HepG2 (cell line): Measurements from ENCODE around the gene CNRIP1. TPM values are rescaled to one million over a fixed set of nuclear protein-coding genes. Genes with fewer than 3 reads are reported as not detected.
A peak's percentile ranks its signal among the peaks of the same experiment; 100 is the strongest.

Experiments used
- ATAC-seq: fragments of 200-7000 bp; cut with Tn5 transposase; 3 replicates; pipeline ENCODE4 v1.9.1; 2020; ENCODE audit warnings: mild to moderate bottlenecking, moderate library complexity
- BruUV-seq: library from RNA; stranded (reverse); fragments of 400-500 nt; replicated peaks from 2 replicates; lab custom pipeline; 2021; lab: Mats Ljungman, UMichigan
- CTCF ChIA-PET: fragments of 300-600 bp; formaldehyde crosslinking; extraction: SDS; loops from one replicate; lab custom pipeline; 2021; ENCODE audit warnings: low total read pairs, inconsistent platforms, low intra/inter-chr PET ratio; lab: Yijun Ruan, JAX
- POLR2A ChIA-PET: fragments of 350-600 bp; sonication (Branson Sonifier 250); formaldehyde crosslinking; loops from one replicate; lab custom pipeline; 2020; ENCODE audit warnings: antibody characterized with exemption, inconsistent platforms; lab: Yijun Ruan, JAX
- DNase-seq: peaks from one replicate; pipeline ENCODE4 v3.0.0-alpha.2; 2015; ENCODE audit warnings: low spot score
- FAIRE-seq: peaks from 3 replicates; lab custom pipeline; 2011; peaks lifted over from hg19 to GRCh38; lab: Jason Lieb, UNC
- H2AFZ ChIP-seq: one replicate; pipeline ENCODE4 v1.6.1; 2011; ENCODE audit warnings: low read length, inconsistent platforms
- H3K27ac ChIP-seq: fragments of 300-600 bp; 3 replicates; pipeline ENCODE4 v1.8.0; 2011; ENCODE audit warnings: mixed run types, mild to moderate bottlenecking, mixed read lengths, low read length, inconsistent platforms; ENCODE audit not compliant: insufficient read depth; ENCODE audit errors: extremely low read length
- H3K27me3 ChIP-seq, 2 experiments: fragments of 200-600 bp in 1 of 2; 2 replicates in 1 of 2; 3 replicates in 1 of 2; pipeline versions ENCODE4 v1.6.0 to v1.8.0; 2011; ENCODE audit warnings: low read length in 2 of 2, mild to moderate bottlenecking in 2 of 2, moderate library complexity in 2 of 2, inconsistent platforms in 1 of 2; ENCODE audit not compliant: insufficient read depth in 2 of 2, control insufficient read depth in 1 of 2
- H3K36me3 ChIP-seq, 2 experiments: fragments of 200-600 bp in 1 of 2; replicated peaks in 1 of 2; 2 replicates in 1 of 2; 3 replicates in 1 of 2; pipeline versions ENCODE4 v1.5.1 to v1.8.0; 2011; ENCODE audit warnings: low read length in 2 of 2, inconsistent platforms in 1 of 2; ENCODE audit not compliant: insufficient read depth in 2 of 2, control insufficient read depth in 1 of 2
- H3K4me1 ChIP-seq: 2 replicates; pipeline ENCODE4 v1.5.1; 2012; ENCODE audit warnings: low read length, inconsistent platforms; ENCODE audit not compliant: insufficient read depth
- H3K4me2 ChIP-seq: 2 replicates; pipeline ENCODE4 v1.6.0; 2011; ENCODE audit warnings: low read depth, low read length, inconsistent platforms
- H3K4me3 ChIP-seq, 3 experiments: fragments of 200-600 bp in 1 of 3; sonication (generic), shearing (Covaris generic) in 1 of 3; replicated peaks in 1 of 3; 2 replicates each; pipeline ENCODE4 v1.5.1; 2011 to 2016; ENCODE audit warnings: low read length in 3 of 3, inconsistent platforms in 2 of 3, low read depth in 2 of 3, mild to moderate bottlenecking in 2 of 3, control low read depth in 1 of 3, mixed read lengths in 1 of 3; ENCODE audit not compliant: insufficient read depth in 1 of 3
- H3K79me2 ChIP-seq: one replicate; pipeline ENCODE4 v1.6.1; 2011; ENCODE audit warnings: low read length, inconsistent platforms; ENCODE audit not compliant: insufficient read depth
- H3K9ac ChIP-seq: 2 replicates; pipeline ENCODE4 v1.6.0; 2011; ENCODE audit warnings: mild to moderate bottlenecking, low read depth, low read length, inconsistent platforms; ENCODE audit not compliant: insufficient read depth
- H3K9me3 ChIP-seq: 2 replicates; pipeline ENCODE4 v1.5.1; 2012; ENCODE audit warnings: mild to moderate bottlenecking, low read length
- H4K20me1 ChIP-seq: 2 replicates; pipeline ENCODE4 v1.6.0; 2011; ENCODE audit warnings: inconsistent platforms, mild to moderate bottlenecking, low read length, moderate library complexity; ENCODE audit not compliant: insufficient read depth
- MAFK ChIP-seq, 2 experiments: IDR thresholded peaks in 1 of 2; conservative IDR thresholded peaks in 1 of 2; 2 replicates each; pipeline ENCODE4 v1.6.1; 2011; ENCODE audit warnings: improper control_type of control experiment in 2 of 2, low read length in 2 of 2
- RAD21 ChIP-seq: fragments of 450-650 bp; formaldehyde crosslinking; IDR thresholded peaks from 2 replicates; pipeline ENCODE4 v1.5.0; 2020; ENCODE audit warnings: mild to moderate bottlenecking
- SMAD9 ChIP-seq: sonication (generic); formaldehyde crosslinking; IDR thresholded peaks from 2 replicates; pipeline ENCODE4 v1.5.1; 2020; ENCODE audit warnings: mild to moderate bottlenecking, missing genetic modification reagents
- SMC3 ChIP-seq: IDR thresholded peaks from 2 replicates; pipeline ENCODE4 v1.6.1; 2011; ENCODE audit warnings: low read length, improper control_type of control experiment
- STAG1 ChIP-seq: sonication (generic); formaldehyde crosslinking; IDR thresholded peaks from 2 replicates; pipeline ENCODE4 v1.4.0; 2020; ENCODE audit warnings: missing genetic modification reagents
- ZNF335 ChIP-seq: sonication (generic); formaldehyde crosslinking; IDR thresholded peaks from 2 replicates; pipeline ENCODE4 v1.4.0; 2020; ENCODE audit warnings: missing genetic modification reagents
- WGBS: methylation state at CpG from one replicate; pipeline ENCODE4 v1.1.6; 2017; ENCODE audit warnings: low lambda C conversion rate; 5-methylcytosine and 5-hydroxymethylcytosine counted together
- in situ Hi-C: cut with HindIII; loops from 2 replicates; pipeline ENCODE4 v1.10.0; 2017; ENCODE audit warnings: low pct_unique_long_range_greater_than_20kb; ENCODE audit not compliant: extremely low pct_ligation_motif_present
- intact Hi-C: fragments of 100-400 bp; cut with micrococcal nuclease; formaldehyde crosslinking; loops from one replicate; pipeline ENCODE4 v1.10.0; 2022; ENCODE audit not compliant: unreplicated experiment
- polyA plus RNA-seq, 8 experiments: library from polyadenylated mRNA; depleted of rRNA in 3 of 8; stranded (reverse) in 7 of 8; unstranded in 1 of 8; fragments of >200 nt; fragmentation: Illumina TruSeq in 4 of 8; extraction: Trizol in 4 of 8; gene quantifications; 2 replicates each; pipeline versions ENCODE4 v1.2.1 to v1.2.3, GENCODE V29; 2011 to 2016; ENCODE audit warnings: low read depth in 4 of 8, missing spikeins in 1 of 8, mixed read lengths in 1 of 8; ENCODE audit not compliant: insufficient read depth in 1 of 8
- total RNA-seq, 5 experiments: library from RNA; depleted of rRNA; stranded (reverse); fragments of >200 nt; fragmentation: Illumina TruSeq; extraction: Trizol; gene quantifications; 2 replicates each; pipeline ENCODE4 v1.2.3, GENCODE V29; 2016; ENCODE audit warnings: low read depth in 1 of 5
- TF ChIP-seq, protein P1 (sequence below): IDR thresholded peaks from 2 replicates; pipeline ENCODE4 v1.6.1; 2018; ENCODE audit warnings: missing genetic modification reagents
- TF ChIP-seq, protein P2 (sequence below): sonication (generic); formaldehyde crosslinking; IDR thresholded peaks from 2 replicates; pipeline ENCODE4 v1.5.1; 2020; ENCODE audit warnings: mild to moderate bottlenecking, missing genetic modification reagents, moderate library complexity
- TF ChIP-seq, protein P3 (sequence below): sonication (generic); formaldehyde crosslinking; IDR thresholded peaks from 2 replicates; pipeline ENCODE4 v1.5.0; 2020; ENCODE audit warnings: mild to moderate bottlenecking, missing genetic modification reagents, moderate library complexity

Gene CNRIP1
- total and polyA plus RNA-seq, 2 of the 13 experiments (the other 11 are each of a cell fraction or from before 2014, with no cell fraction given): not detected

DNA sequence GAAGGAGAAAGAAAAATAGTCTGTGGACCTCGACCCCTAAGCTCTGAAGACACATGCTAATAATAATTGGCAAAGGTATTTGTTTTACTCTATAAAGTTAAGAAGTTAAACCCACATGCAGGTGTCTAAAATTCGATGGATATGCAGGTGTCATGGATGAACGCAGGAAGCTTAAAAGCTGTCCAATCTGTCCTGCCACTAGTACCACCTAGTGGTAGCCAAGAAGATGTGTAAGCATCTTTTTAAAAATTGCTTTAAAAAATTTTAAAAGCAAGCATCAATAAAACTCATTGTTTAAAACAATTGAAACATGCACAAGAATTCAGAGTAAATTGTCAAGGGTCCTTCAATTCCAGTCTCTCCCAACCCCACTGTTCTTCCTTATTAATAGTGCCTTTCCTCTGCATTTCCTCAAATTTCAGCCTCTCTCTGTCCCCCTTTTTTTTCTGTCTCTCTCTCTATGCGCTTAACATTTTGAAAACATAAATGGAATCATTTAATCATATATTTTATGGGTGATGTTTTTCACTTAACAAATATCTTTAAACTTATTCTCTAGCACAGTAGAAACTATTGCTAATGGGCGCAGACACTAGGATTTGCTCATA, 36.8 kb downstream of the CNRIP1 start:
- peak; percentile 74 for FAIRE-seq
- no peak overlapping the region for H3K4me2 ChIP-seq

More for the DNA sequence above, 36.8 kb downstream of the CNRIP1 start:
- no peak overlapping the region for H3K9ac ChIP-seq
- BruUV-seq: no TSS peak
- no peaks in the 10 kb centered on the region for H3K36me3 ChIP-seq
- no peaks in the 10 kb centered on the region for H3K9me3 ChIP-seq
- H3K27ac ChIP-seq: no peak overlapping the region
- CTCF ChIA-PET: interaction anchor here (1.1 to 2.5 kb wide), 3 partner anchors 10 to 161 kb away, joined by 4 to 42 read pairs (median 6); no protein-coding TSS in a partner anchor
- no peak overlapping the region for H3K4me3 ChIP-seq
- WGBS: 11% methylated on average over 5 of the region's 5 CpGs
- H3K79me2 ChIP-seq: no peaks in the 10 kb centered on the region
- H3K27me3 ChIP-seq: peaks cover 0 to 5% of the 10 kb centered on the region in 2 experiments; a peak in 1 of 5 replicates
- no peaks in the 10 kb centered on the region for H4K20me1 ChIP-seq
- no peak overlapping the region for H2AFZ ChIP-seq
- intact Hi-C loops: loop anchor here (1.0 to 10.0 kb wide), 3 partner anchors 88 to 161 kb away; no protein-coding TSS in a partner anchor
- in situ Hi-C loops: no loop called here
- TF ChIP-seq, protein P1, sequence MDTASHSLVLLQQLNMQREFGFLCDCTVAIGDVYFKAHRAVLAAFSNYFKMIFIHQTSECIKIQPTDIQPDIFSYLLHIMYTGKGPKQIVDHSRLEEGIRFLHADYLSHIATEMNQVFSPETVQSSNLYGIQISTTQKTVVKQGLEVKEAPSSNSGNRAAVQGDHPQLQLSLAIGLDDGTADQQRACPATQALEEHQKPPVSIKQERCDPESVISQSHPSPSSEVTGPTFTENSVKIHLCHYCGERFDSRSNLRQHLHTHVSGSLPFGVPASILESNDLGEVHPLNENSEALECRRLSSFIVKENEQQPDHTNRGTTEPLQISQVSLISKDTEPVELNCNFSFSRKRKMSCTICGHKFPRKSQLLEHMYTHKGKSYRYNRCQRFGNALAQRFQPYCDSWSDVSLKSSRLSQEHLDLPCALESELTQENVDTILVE (CRISPR knock-in tag): 0 out of 2 replicates have a peak, but pooled peaks have one; percentile 29
- TF ChIP-seq, protein P2, sequence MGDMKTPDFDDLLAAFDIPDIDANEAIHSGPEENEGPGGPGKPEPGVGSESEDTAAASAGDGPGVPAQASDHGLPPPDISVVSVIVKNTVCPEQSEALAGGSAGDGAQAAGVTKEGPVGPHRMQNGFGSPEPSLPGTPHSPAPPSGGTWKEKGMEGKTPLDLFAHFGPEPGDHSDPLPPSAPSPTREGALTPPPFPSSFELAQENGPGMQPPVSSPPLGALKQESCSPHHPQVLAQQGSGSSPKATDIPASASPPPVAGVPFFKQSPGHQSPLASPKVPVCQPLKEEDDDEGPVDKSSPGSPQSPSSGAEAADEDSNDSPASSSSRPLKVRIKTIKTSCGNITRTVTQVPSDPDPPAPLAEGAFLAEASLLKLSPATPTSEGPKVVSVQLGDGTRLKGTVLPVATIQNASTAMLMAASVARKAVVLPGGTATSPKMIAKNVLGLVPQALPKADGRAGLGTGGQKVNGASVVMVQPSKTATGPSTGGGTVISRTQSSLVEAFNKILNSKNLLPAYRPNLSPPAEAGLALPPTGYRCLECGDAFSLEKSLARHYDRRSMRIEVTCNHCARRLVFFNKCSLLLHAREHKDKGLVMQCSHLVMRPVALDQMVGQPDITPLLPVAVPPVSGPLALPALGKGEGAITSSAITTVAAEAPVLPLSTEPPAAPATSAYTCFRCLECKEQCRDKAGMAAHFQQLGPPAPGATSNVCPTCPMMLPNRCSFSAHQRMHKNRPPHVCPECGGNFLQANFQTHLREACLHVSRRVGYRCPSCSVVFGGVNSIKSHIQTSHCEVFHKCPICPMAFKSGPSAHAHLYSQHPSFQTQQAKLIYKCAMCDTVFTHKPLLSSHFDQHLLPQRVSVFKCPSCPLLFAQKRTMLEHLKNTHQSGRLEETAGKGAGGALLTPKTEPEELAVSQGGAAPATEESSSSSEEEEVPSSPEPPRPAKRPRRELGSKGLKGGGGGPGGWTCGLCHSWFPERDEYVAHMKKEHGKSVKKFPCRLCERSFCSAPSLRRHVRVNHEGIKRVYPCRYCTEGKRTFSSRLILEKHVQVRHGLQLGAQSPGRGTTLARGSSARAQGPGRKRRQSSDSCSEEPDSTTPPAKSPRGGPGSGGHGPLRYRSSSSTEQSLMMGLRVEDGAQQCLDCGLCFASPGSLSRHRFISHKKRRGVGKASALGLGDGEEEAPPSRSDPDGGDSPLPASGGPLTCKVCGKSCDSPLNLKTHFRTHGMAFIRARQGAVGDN (CRISPR knock-in tag): no peak
- TF ChIP-seq RAD21 (CRISPR knock-in tag) (peak; percentile 58), STAG1 (CRISPR knock-in tag) (peak; percentile 76), SMC3 (peak; percentile 81), SMAD9 (CRISPR knock-in tag) (no peak), ZNF335 (CRISPR knock-in tag) (0 out of 2 replicates have a peak, but pooled peaks have one; percentile 32), MAFK (conservative IDR thresholded peaks at IDR 0.05 in 1 of 2, IDR thresholded peaks at IDR 0.05 in 1 of 2; ENCODE audit: low read length in 2 of 2) (peak; percentile 2 to 33; a peak in 2 of 4 replicates)
- TF ChIP-seq, protein P3, sequence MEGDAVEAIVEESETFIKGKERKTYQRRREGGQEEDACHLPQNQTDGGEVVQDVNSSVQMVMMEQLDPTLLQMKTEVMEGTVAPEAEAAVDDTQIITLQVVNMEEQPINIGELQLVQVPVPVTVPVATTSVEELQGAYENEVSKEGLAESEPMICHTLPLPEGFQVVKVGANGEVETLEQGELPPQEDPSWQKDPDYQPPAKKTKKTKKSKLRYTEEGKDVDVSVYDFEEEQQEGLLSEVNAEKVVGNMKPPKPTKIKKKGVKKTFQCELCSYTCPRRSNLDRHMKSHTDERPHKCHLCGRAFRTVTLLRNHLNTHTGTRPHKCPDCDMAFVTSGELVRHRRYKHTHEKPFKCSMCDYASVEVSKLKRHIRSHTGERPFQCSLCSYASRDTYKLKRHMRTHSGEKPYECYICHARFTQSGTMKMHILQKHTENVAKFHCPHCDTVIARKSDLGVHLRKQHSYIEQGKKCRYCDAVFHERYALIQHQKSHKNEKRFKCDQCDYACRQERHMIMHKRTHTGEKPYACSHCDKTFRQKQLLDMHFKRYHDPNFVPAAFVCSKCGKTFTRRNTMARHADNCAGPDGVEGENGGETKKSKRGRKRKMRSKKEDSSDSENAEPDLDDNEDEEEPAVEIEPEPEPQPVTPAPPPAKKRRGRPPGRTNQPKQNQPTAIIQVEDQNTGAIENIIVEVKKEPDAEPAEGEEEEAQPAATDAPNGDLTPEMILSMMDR: peak; percentile 72
- POLR2A ChIA-PET: no interaction called here
- ATAC-seq (peak; percentile 78), DNase-seq (peak; percentile 53)
- H3K4me1 ChIP-seq: peaks cover 9% of the 10 kb centered on the region
